ENCODE measurements around the gene FAM83B.

The FAM83B gene

DNA sequence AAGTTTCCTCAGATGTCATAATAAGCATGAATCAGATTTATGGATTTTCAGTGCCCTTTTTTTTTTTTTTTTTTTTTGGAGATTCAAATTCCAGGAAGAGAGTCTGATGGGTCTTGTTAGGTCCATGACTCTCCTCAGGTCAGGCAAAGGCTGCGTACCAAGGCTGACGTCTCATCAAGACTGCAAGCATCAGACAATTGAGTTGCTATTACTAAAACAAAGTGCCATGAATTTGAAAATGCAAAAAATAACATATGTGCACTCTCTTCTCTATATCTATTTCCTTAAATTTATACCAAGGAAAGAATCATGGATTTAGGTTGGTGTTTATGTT is 134.7 kb downstream of the FAM83B start:
- no peak for DNase-seq

GRCh38 chr6:54981647-54982046 is 135.1 kb downstream of the FAM83B start:
- DNase-seq: no peak

- DNase-seq: no peak
These were observed 141.2 kb downstream of the FAM83B start for GRCh38 chr6:54987633-54988290.

DNA sequence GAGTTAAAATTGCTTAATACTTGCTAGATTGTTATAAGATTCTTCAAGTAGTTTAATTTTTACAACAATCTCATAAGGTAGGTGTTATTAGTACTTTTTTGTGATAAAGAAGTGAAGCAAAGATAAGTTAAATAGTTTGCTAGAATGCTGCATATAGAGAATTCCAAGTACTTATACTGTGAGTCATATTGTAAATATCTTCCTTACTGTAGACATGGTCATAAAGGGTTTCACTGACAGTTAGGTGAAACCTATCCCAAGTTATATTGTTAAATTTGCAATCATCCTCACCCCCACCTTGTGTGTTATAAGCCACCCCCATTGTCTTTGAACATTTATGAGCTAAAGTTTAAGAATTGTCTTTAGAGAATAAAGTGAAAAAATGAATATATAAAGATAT is 142.0 kb downstream of the FAM83B start:
- DNase-seq: no peak

DNA sequence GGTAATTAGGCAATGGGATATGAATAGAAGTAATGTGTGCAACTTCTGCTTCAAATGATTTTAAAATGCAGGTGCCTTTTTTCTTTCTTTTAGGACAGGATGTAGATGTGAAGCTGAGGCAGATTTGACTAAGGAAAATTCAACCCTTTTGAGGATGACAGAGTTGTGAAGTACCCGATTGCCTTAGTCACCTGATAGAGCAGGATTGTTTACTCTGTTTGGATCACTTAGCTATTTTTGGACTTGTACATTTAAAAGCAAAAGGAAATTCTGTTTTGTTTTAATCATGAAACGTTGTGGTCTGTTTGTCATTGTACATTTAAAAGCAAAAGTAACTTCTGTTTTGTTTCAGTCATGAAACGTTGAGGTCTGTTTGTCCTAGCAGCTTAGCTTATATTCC is 143.4 kb downstream of the FAM83B start:
- no peak for DNase-seq

Measured in NCI-H2227 treated with DMSO at 0.1 percent for 48 hours (cell line).